AG10803 (cell line): ENCODE data around the gene NEAT1.
A peak's percentile ranks its signal among the peaks of the same experiment; 100 is the strongest.

Experiments used
- DNase-seq: peaks from one replicate; pipeline ENCODE4 v3.0.0; 2010; ENCODE audit warnings: low read depth
- H3K4me3 ChIP-seq: 2 replicates; pipeline ENCODE4 v1.5.1; 2011; ENCODE audit warnings: mild to moderate bottlenecking, low read length, control low read depth
- CTCF ChIP-seq: conservative IDR thresholded peaks from 2 replicates; pipeline ENCODE4 v1.5.1; 2011; ENCODE audit warnings: mild to moderate bottlenecking, low read length, control low read depth, inconsistent platforms

Gene NEAT1

DNA sequence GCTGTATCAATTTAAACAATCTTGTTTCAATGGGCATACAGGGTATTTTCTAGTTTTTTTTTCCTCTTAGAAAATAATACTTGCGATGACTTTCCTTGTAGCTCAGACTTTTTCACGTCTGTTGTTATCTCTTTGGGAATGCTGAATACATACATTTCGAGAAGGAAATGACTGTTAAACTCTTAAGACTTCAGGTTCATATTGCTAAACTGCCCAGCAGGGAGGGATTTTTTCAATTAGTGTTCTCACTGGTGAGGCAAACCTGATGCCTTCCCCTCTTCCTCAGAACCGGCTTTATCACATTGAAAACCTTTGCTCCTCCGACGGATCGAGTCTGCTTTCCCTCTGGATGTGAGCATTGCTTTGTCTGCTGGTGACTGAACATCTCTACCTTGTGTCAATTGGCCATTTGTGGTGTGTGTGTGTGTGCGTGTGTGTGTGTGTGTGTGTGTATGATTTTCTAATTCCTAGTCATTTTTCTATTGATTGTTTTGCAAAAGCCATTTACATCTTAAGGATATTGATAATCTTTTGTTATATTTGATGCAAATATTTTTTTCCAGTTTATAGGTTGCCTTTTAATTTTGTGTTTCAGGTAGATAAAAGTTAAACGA is 6.6 kb downstream of the NEAT1 start:
- peak; percentile 84 for DNase-seq
- H3K4me3 ChIP-seq, result peak overlapping the region; percentile 99
- no peak for TF ChIP-seq CTCF

DNA sequence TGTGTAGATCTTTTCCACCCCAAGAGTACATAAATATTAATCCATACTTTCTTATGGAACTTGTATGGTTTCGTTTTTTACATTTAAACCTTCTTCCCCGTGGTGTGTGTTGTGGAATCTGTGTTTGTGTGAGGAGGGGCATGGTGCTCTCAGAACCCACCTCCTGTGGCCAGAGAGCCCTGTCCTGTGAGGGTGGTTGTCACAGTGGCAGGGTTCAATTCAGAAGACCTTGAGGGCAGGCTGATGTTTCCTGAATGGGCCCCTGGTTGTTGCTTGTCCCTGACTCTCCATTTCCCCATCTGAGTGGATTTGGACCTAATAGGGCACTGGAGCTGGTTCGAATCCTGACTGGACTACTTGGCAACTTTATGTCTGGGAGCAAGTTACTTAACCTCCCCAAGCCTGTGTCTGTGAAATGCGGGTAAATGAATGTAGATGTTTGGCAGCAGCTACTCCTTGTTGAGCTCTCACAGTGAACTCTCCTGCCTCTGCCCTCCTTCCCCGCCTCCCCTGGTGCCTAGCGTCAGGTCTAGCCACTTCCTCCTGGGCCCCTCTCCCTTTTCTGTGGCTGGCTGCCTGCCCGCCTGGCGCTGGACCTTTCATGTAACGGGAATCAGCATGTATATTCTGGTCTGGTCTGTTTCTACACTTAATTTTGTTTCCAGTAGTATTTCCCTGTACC is 7.3 kb downstream of the NEAT1 start:
- peak; percentile 91 for DNase-seq
- peak overlapping the region; percentile 99 for H3K4me3 ChIP-seq
- TF ChIP-seq CTCF, result no peak

- DNase-seq, result peak; percentile 75
- H3K4me3 ChIP-seq, result peak overlapping the region; percentile 99
- no peak for TF ChIP-seq CTCF
Measured at GRCh38 chr11:65430406-65431217, 8.0 kb downstream of the NEAT1 start.

DNA sequence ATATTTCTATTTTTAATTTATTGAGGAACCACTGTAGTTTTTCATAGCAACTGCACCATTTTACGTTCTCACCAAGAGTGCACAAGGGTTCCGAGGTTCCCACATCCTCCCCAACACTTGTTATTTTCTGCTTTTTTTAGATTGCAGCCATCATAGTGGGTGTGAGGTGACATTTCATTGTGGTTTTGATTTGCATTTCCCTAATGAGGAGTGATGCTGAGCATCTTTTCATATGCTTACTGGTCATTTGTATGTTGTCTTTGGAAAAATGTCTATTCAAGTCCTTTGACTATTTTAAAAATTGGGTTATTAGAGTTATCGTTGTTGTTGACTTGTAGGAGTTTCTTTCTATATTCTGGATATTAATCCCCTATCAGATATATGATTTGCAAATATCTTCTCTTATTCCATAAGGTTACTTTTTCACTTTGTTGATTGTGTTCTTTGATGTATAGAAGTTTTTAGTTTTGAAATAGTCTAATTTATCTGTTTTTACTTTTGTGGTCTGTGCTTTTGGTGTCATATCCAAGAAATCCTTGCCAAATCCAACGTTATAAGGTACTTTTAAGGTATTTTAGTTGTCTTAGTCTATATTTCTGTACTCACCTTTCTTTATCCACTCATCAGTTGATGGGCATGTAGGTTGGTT is 9.0 kb downstream of the NEAT1 start:
- DNase-seq, result peak; percentile 44
- TF ChIP-seq CTCF, result no peak
- peak overlapping the region; percentile 99 for H3K4me3 ChIP-seq

DNA sequence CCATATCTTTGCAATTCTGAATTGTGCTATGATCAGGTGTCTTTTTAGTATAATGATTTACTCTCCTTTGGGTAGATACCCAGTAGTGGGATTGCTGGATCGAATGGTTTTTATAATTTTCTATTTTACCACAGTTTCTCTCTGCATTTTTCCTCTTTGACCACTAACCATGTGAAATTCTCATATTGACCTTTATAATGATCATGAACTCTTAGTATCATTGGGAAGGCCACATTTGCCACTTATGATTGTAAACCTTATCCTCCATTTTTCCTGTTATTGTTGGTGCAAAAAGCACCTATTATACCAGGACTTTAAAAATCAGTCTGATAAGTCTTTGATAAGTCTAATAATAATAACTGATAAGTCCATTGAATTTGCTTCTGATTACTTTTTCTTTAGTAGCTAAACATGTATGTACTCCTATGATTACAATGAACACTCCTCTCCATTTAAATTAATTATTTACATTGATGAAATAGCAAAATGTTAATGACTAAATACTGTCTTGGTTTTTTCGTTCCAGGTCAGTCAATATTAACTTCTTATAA is 9.6 kb downstream of the NEAT1 start:
- DNase-seq, result peak; percentile 13
- TF ChIP-seq CTCF, result no peak
- H3K4me3 ChIP-seq, result peak overlapping the region; percentile 99

- H3K4me3 ChIP-seq, result peak overlapping the region; percentile 29
- TF ChIP-seq CTCF, result peak; percentile 33; the same call in 1 of the 2 replicates
- peak; percentile 66 for DNase-seq
Measured at GRCh38 chr11:65432686-65433582, 10.3 kb downstream of the NEAT1 start.
